GM21786 (cell line): ENCODE data around the gene BCCIP.
A peak's percentile ranks its signal among the peaks of the same experiment; 100 is the strongest.

Experiments used
- ATAC-seq: cut with Tn5 transposase; IDR thresholded peaks from one replicate; pipeline ENCODE4 v1.9.1; 2021; ENCODE audit not compliant: unreplicated experiment

Gene BCCIP

DNA sequence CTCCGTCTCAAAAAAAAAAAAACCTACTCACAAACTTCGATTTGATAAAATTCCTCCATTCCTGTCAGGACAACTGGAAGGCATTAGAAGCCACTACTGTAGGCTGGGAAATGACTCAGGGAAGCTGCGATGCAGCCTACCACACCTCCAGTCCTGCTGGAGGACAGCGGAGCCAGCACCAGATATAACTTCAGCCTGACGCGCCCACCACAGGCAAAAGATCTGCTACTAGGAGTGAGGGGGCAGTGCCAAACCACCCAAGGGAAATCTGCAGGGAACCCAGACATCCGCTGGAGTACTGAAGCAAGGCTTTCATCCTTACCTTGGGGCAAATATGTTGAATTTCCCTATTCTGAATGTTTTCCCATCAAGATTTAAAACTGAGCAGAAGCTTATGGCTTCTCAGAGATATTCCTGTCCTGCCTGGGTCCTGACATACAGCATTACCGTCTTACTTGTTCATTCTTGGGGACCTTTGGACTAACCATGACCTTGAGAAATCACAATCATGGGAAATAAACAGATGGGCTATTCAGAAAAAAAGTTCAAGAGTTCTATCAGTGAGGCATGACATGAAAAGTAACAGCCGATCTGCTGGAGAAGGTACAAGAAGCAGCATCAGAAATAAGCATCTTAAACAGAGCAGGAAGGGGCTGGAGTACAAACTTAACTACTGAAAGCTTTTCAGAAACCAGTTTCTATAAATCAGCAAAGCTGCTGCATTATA is 20.4 kb downstream of the BCCIP start:
- ATAC-seq, result no peak

DNA sequence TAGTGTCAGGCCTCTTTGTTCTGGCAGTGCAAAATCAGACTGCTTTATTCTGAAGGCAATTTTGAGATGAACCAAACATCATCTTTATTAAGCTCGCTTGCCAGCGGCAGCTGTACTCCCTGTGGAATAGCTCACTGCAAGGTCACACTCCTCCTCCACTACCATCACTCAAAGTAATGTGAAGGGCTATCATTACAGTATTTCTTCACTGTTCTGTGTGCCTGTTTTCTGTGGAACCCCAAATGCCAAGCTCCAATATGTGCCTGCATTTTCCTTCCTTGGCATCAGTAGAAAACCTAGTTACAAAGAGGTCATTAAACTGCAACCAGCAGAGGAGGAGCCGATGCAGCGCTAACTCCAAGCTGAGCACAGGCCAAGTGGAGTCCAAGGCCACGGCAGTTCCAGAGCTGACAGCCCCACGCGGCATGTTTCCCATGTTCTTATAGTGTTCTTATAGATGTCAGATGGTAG is 21.4 kb downstream of the BCCIP start:
- no peak for ATAC-seq

DNA sequence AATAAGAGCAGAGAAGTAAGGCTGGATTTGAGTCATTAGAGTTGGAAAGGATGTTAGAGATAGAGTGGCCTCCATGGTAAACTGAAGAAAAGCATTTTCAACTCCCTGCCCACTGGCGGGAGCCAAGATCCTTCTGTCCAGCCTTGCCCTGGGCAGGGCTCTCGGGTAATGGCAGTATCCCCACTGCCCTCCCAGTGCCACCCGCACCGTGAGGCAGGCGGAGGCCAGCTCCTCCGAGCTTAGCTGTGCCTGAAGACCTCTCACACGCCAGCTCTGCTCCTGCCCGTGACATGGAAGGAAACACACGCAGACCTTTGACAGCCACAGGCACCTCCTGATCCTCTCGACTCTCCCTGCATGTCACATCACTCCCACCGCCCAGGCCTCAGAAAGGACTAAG is 22.3 kb downstream of the BCCIP start:
- no peak for ATAC-seq

DNA sequence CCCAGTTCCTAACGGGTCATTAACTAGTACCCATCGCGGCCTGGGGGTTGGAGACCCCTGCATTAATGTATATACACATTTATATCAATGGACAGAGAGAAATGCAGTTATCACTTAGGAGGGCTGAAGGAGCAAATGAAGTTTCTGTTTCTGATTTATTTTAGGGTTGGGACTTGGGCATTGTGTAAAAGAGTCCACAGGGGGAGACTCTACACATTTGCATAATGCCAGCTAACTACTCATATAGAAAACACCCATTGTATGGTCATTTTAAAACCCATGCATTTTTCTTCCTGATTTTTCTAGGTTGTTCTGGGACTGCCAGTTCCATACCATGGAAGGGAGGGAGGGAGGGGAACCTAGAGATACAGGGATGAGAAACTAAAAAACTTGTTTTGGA is 23.5 kb downstream of the BCCIP start:
- peak; percentile 56 for ATAC-seq

DNA sequence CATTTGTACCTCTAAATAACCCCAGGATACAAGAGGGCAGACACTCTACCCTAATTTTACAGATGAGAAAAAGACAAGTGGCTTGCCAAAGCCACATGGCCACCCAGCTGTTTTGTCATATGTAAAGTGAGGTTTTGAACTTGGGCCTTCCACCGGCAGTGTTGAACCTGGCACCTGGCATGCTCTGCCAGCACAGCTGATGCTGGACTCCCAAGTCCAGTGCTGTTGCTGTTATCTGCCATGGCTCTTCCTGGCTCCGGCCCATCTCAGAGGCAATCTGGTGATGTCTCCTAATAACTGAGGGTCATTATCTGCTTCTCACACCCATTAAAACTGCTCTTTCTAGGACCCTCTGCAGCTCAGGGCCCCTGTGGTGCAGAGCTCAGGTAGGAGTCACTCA is 25.0 kb downstream of the BCCIP start:
- ATAC-seq, result no peak

DNA sequence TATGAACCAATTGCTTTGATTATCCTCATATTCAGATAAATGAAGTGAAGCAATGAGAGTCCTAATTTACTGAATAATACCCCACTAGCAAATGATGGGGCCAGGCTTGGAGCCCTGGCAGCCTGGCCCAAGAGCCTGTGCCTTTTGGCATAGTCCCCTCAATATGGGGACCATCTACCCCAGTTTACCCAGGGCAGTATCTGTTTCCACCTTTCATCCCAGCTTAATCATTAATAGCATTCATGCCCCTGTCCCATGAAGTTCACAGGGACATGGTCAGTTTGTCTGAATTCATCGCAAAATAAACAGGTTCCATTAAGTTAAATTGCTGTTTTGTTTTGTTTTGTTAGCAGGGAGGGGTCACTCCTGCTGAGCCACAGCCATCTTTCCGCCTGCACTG is 25.5 kb downstream of the BCCIP start:
- no peak for ATAC-seq

DNA sequence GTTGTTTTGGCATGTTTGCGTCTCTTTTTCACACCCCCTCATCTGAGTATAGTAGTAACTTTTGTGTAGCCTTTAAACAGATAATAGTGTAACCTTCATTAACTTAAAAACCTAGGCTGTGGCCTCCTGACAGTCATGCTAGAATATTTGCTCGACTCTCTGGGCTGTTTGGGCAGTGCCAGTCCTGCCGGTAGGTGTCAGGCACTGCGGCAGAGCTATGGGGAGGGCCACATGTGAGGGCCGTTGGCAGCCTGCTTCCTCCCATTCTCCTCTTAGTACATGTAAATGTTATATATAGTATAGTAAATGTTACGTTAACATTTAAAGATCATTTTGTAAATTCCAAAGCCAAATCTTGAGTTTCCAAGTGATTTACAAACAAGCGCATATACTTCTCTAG is 26.1 kb downstream of the BCCIP start:
- no peak for ATAC-seq

DNA sequence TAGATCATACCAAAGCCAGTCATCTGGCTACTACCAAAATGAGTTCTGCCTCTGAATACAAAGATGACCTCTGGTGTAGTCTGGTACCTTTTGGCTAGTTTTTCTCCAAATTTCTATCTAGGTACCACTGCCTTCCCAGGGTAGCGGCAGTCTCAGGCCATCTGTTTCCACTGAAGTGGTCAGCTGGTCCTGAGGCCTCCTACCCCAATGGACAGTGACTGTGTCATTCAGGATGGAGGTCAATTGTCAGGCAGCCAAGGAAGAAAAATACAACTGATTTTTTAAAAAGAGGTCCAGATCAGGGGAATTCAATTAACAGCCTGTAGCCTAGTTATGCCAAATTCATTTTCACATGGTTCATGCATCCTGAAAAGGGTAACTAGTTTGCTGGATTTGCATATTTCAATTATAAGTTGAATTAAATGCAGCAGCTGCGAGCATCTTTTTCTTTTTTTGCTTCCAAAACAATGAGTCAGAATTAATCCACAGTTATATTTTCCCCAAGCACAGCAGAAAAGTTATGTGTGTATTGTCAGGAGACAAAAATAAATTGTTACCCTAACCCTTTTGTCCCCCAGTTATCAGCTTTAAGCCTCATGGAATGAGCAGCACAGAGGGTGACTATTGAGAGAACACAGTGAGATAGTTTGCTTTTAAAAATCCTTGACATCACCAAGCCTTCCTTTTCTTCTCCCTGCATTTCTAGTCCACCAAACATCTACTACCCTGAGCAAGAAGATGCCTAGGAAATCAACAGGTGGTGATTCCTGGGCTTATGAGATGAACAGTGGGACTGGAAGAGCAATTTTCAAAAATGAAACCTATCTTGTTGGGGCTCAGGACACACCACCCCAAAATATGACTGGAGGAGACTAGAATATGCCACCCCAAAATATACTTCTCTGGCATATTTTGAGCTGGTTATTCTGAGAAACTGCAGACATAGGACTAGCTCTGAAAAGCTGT is 27.7 kb downstream of the BCCIP start:
- ATAC-seq, result no peak

DNA sequence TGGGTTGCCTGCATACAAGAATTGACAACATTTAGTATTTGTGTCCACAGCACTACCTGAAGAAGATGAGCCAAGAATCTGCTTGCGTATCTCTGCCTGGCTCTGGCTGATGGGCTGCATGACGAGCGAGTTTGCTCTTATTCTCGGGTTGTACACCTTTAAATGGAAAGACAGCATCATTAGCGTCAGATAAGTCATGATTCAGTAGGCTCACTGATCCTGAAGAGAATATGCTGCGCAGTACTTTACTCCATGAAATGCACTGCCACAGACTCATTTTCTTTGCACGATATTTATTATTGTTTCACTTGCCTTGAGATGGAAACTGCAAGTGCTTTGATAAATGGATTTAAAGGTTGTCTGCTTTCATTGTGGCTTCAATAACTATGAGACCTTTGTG is 29.1 kb downstream of the BCCIP start:
- no peak for ATAC-seq

DNA sequence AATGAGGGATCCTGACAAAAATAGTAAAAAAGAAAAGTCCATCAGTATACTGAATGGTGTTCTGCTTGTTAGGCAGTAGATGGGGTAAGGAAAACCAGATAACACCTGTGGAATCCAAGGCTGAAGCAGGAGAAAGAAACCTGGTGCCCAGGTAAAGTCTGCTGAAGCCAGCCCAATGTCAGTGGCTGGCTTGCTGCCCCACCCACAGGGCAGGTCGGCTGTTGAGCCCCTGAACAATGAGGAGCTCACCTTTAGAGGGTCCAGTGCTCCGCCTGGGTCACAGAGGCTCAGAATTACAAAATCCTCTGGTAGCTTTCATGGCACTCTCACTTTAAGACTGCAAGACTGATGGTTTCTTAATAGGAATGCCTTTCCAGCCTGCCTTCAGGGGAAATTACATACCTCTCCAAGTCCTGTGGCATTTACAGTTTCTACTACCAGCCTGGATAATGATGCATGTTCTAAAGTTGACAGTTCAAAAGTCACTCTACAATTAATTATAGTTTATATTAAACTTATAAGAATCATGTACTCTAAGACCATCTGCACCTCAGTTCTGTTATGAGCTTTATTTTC is 33.9 kb downstream of the BCCIP start:
- no peak for ATAC-seq

DNA sequence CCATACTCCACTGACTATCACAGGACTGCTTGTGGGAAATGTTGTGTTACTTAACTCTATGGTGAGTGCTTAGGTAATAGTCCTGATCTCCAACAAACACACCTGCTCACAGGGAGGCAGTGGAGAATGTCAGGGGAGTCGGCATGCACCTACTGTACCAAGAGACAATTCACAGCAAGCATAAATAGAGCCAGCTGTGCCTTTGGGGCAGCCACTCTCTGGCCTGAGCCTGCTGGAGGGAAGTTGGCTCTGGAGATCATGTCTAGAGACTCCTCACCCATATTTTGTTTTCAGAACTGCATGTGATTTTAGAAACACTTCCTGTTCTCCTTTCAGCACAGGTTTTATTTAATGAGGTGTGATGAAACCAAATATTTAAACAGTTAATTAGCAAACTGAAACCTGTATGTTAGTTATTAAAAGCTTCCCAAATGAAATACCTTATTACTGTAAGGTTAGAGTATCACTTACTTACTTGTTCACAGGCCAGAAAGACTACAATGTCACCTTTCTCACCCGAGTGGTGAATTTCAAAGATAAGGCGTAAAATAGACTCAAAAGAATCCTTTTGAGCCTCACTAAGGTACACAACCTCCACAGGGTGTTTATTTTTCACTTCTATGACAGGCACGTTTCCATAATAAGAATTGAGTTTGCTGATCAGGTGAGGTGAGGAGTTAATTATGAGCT is 35.9 kb downstream of the BCCIP start:
- ATAC-seq, result no peak

DNA sequence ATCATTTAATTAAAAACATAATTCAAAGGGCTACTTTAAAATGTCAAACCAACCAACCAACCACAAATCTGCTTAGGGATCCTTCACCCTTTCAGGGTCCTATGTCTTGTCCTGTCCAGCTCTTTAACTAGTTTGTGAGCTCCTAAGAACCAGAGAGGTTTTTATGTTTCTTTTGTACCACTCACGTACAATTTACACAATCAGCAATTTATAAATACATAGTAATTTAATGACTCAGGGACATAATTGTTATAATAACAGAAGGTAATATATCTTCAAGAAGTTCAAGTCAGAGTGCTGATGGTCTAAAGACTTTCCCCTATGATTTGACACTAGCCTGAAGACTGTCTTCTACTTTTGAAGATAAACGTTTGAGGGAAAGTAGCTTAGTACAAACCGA is 41.8 kb downstream of the BCCIP start:
- ATAC-seq, result no peak

DNA sequence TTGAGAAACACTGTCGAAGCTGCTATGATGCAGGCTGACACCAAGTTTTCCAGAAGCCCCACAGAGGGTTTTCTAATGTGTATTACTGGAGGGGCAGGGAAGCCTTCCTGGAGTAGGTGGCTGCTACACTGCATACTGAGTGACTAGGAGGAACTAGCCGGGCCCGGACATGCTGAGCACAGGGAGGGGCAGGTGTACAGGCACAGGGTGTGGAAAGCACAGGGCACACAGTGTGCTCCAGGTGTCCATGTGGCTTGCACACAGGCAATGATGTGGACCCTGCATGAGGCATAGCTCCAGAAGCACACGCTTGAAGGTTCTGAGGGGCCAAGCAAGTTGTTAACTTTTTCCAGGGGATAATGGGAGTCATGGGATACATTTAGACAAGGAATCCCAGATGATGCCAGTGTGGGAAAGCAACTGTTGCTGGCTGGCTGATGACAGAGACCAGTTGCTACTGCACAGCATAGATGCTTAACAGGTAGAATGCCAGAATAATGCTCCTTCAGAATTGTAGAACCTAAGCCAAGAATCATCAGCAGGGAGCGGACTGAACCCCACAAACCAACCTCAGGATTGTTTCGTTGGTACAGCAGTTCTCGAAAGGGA is 43.2 kb downstream of the BCCIP start:
- no peak for ATAC-seq

DNA sequence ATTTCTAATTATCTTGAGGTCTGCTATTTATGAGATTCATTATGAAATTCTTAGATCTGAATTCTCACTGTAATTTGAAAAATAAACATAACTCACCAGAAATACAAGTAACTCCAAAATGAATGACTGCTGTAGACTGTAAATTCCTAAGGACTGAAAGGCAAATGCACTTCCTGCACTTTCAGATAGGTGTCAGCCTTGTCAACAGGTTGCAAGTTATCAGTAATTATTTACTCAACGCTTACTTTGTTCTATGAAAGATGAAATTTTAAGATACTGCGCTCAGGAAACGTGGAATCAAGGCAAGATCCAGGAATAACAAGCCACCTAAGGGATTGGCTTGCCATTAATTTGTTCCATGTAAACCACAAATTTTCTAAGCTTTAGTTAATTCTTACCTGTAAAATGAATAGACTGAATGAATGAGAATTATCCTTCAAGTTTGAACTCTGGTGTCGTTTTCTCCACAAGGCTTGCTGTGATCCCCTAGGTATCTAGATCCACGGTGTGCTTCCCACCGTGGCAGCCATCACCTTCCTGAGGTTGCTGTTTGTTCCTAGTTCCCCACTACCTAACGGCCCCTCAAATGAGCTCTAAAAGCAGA is 45.1 kb downstream of the BCCIP start:
- ATAC-seq, result peak; percentile 61

DNA sequence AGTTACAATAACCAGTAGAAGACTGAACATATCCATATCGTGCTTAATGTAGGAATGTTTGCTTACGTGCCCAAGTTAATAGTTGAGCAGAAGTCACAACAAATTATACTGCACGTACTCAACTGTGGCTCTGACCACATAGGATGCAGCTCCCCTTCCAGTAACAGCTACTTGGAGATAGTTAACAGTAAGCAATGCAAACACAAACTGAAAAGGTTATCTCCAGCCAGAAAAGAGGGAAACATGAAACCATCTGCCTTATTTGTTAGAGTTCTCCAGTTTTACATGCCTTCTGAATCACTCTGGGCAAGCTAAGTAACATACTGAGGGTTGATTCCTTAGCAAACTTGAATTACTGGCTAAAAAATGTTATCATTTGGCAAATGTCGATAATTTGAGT is 48.0 kb downstream of the BCCIP start:
- ATAC-seq, result no peak

DNA sequence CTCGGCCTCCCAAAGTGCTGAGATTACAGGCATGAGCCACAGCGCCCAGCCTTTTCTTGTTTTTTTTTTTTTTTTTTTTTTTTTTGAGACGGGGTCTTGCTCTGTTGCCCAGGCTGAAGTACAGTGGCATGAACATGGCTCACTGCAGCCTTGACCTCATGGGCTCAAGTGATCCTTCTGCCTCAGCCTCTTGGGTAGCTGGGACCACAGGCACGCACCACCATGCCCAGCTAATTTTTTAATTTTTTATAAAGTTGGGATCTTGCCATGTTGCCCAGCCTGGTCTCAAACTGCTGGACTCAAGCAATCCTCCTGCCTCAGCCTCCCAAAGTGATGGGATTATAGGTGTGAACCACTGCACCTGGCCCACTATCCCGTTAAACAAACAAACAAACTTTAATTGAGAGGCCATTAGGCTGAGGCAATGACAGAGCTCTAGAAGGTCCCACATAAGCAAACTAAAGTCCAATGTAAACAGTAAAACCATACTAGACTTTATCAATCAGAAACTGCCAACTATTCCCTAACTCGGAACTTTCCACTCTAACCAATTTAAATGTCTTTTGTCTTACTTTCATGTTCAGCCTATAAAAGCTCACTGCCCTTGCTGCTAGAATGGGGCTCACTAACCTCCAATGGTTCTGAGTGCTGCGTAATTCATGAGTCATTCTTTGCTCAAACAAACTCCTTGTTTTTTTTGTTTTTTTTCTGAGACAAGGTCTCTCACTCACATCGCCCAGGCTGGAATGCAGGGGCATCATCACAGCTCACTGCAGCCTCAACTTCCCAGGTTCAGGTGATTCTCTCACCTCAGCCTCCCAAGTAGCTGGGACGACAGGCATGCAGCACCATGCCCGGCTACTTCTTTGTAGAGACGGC is 55.9 kb downstream of the BCCIP start:
- no peak for ATAC-seq

DNA sequence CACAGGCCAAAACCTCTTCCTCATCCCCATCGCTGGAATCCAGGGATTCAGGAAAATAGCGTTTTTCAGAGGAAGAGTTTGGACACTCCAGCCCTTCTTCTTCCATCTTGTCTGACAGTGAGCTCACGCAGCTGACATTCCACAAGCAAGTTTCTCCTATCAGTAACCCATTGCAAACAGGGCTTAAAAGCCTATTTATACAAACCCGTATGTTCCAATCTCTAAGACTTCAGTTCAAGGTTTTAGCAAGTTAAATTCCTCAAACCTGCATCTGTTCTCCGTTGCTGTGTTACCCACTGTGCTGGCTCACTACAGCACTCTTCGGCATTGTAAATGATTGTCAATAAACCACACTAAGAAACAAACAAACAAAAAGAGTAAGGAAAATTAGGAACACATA is 57.4 kb downstream of the BCCIP start:
- ATAC-seq, result no peak

DNA sequence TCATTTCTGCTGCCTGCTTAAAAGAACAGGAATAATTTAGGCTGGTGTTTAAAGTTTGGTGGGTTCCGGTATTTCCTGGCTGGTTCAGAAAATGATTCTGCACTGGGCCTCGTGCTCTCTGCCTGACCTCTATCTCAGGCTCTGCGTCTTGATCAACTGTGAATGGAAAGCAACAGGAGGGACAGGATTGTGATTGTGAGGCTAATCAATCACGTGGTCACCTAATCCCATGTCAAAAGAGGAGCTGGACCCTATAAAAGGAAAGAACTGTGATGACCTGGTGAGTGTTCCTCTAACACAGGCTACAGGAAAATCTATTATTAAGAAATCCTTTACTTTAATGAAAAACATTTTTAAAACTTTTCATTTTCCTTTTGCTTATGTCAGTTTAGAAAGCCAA is 57.8 kb downstream of the BCCIP start, which contains the start of gene DHX32:
TSS of gene DHX32 (minus strand) at position 101 of the 400 bp plus-strand sequence. CDS start 468 bp downstream, outside the sequence.
- no peak for ATAC-seq

DNA sequence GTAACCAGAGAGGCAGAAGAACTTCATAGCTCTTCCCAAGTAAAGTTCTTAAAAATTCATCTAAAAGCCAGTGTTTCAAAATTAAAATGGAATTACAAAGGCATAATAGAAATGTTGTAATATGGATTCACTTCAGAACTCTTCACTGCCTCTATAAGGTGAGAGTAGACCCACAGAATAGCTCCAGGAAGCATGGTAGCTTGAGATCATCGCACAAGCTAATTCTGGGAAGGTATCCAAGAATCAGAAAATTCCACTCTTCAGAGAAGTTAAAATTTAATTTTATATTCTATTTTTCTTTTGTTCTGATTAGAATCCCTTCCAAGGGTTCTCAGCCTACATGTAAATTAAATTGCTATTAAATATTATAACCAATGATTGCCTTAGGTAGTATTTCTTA is 59.2 kb downstream of the BCCIP start:
- no peak for ATAC-seq
